Measurements from ENCODE around the gene SPPL2C.

GRCh38 chr17:45820052-45820780 lies 24.5 kb upstream of the SPPL2C start:
- TF ChIP-seq EP300 (IDR thresholded peaks at IDR 0.05) (no peak), POLR2A (IDR thresholded peaks at IDR 0.05) (no peak), POLR2AphosphoS5 (IDR thresholded peaks at IDR 0.05) (no peak)
- TF ChIP-seq, protein P1, sequence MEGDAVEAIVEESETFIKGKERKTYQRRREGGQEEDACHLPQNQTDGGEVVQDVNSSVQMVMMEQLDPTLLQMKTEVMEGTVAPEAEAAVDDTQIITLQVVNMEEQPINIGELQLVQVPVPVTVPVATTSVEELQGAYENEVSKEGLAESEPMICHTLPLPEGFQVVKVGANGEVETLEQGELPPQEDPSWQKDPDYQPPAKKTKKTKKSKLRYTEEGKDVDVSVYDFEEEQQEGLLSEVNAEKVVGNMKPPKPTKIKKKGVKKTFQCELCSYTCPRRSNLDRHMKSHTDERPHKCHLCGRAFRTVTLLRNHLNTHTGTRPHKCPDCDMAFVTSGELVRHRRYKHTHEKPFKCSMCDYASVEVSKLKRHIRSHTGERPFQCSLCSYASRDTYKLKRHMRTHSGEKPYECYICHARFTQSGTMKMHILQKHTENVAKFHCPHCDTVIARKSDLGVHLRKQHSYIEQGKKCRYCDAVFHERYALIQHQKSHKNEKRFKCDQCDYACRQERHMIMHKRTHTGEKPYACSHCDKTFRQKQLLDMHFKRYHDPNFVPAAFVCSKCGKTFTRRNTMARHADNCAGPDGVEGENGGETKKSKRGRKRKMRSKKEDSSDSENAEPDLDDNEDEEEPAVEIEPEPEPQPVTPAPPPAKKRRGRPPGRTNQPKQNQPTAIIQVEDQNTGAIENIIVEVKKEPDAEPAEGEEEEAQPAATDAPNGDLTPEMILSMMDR (IDR thresholded peaks at IDR 0.05), result no peak
